Brain microvascular endothelial cell (primary cell): ENCODE data around the gene NRXN3.

Experiments
- DNase-seq: peaks from one replicate; pipeline ENCODE4 v3.0.0-alpha.2; 2020
- H3K27ac ChIP-seq: fragments of 250-450 bp; sonication (Bioruptor Pico); 2 replicates; pipeline ENCODE4 v1.5.1; 2020; ENCODE audit warnings: mild to moderate bottlenecking, moderate library complexity
- H3K27me3 ChIP-seq: fragments of 250-450 bp; sonication (Bioruptor Pico); replicated peaks from 2 replicates; pipeline ENCODE4 v1.5.1; 2020; ENCODE audit warnings: mild to moderate bottlenecking
- H3K36me3 ChIP-seq: fragments of 250-450 bp; sonication (Bioruptor Pico); replicated peaks from 2 replicates; pipeline ENCODE4 v1.5.1; 2020; ENCODE audit warnings: mild to moderate bottlenecking
- H3K4me3 ChIP-seq: 2 replicates; pipeline ENCODE4 v1.5.1; 2011; ENCODE audit warnings: low read depth, mild to moderate bottlenecking, control low read depth, low read length, moderate library complexity
- CTCF ChIP-seq: IDR thresholded peaks from 2 replicates; pipeline ENCODE4 v1.5.1; 2011; ENCODE audit warnings: low read depth, mild to moderate bottlenecking, moderate library complexity, low read length, control low read depth, inconsistent platforms; ENCODE audit errors: missing control alignments
- in situ Hi-C: cut with HindIII; loops from 2 replicates; pipeline ENCODE4 v1.10.0; 2017; ENCODE audit warnings: low sequenced_read_pairs, low pct_ligation_motif_present

Gene NRXN3

GRCh38 chr14:79608446-79608845, 1438.3 kb downstream of the NRXN3 start:
- DNase-seq: no peak
- Histone ChIP-seq H3K36me3 (no peaks in the 10 kb centered on the region), H3K27me3 (no peaks in the 10 kb centered on the region), H3K27ac (no peak overlapping the region), H3K4me3 (no peak overlapping the region)
- in situ Hi-C loops: no loop called here
- no peak for TF ChIP-seq CTCF

- no peak overlapping the region for H3K27ac ChIP-seq
- DNase-seq: no peak
- in situ Hi-C loops: no loop called here
- no peaks in the 10 kb centered on the region for H3K27me3 ChIP-seq
- no peak for TF ChIP-seq CTCF
- H3K36me3 ChIP-seq: no peaks in the 10 kb centered on the region
- H3K4me3 ChIP-seq: no peak overlapping the region
These were observed 1443.5 kb downstream of the NRXN3 start for GRCh38 chr14:79613625-79614024.

GRCh38 chr14:79614448-79614847, 1444.3 kb downstream of the NRXN3 start:
- H3K27me3 ChIP-seq: no peaks in the 10 kb centered on the region
- in situ Hi-C loops: no loop called here
- no peaks in the 10 kb centered on the region for H3K36me3 ChIP-seq
- TF ChIP-seq CTCF: no peak
- H3K27ac ChIP-seq: no peak overlapping the region
- no peak overlapping the region for H3K4me3 ChIP-seq
- no peak for DNase-seq

- Histone ChIP-seq H3K27me3 (no peaks in the 10 kb centered on the region), H3K36me3 (no peaks in the 10 kb centered on the region), H3K27ac (no peak overlapping the region), H3K4me3 (no peak overlapping the region)
- in situ Hi-C loops: no loop called here
- TF ChIP-seq CTCF: no peak
- no peak for DNase-seq
These were observed 1456.9 kb downstream of the NRXN3 start for GRCh38 chr14:79627058-79627457.

- no peak for DNase-seq
- in situ Hi-C loops: no loop called here
- Histone ChIP-seq H3K27me3 (no peaks in the 10 kb centered on the region), H3K36me3 (no peaks in the 10 kb centered on the region), H3K4me3 (no peak overlapping the region), H3K27ac (no peak overlapping the region)
- TF ChIP-seq CTCF: no peak
These were observed 1459.5 kb downstream of the NRXN3 start for GRCh38 chr14:79629411-79630287.
